GM12872 (cell line): ENCODE results near the gene FAM83D.

Experiments
- TF ChIP-seq, protein P1 (sequence below): IDR thresholded peaks from 3 replicates; pipeline ENCODE4 v1.5.1; 2011; ENCODE audit warnings: low read depth, mild to moderate bottlenecking, low read length, moderate library complexity; ENCODE audit not compliant: insufficient read depth

FAM83D gene

DNA sequence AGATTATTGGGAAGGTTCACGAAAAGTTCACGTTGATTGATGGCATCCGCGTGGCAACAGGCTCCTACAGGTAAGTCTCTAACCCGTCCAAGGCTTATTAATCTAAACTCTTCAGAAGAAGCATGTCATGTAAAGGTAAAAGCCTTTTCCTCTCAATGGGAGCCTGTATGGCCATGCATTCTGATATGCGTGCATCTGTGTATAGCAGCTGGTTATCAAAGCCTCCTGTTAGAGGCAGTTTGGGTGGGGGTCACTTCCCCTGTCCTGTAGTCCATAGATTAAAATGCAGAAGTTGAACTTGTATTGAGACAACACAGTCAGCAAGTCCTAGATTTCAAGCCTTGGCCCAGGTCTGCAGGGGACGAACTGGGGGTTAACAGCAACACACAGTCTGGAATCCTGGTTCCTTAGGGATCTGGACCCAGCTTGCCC lies 21.7 kb downstream of the FAM83D start:
- TF ChIP-seq, protein P1, sequence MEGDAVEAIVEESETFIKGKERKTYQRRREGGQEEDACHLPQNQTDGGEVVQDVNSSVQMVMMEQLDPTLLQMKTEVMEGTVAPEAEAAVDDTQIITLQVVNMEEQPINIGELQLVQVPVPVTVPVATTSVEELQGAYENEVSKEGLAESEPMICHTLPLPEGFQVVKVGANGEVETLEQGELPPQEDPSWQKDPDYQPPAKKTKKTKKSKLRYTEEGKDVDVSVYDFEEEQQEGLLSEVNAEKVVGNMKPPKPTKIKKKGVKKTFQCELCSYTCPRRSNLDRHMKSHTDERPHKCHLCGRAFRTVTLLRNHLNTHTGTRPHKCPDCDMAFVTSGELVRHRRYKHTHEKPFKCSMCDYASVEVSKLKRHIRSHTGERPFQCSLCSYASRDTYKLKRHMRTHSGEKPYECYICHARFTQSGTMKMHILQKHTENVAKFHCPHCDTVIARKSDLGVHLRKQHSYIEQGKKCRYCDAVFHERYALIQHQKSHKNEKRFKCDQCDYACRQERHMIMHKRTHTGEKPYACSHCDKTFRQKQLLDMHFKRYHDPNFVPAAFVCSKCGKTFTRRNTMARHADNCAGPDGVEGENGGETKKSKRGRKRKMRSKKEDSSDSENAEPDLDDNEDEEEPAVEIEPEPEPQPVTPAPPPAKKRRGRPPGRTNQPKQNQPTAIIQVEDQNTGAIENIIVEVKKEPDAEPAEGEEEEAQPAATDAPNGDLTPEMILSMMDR, result no peak

DNA sequence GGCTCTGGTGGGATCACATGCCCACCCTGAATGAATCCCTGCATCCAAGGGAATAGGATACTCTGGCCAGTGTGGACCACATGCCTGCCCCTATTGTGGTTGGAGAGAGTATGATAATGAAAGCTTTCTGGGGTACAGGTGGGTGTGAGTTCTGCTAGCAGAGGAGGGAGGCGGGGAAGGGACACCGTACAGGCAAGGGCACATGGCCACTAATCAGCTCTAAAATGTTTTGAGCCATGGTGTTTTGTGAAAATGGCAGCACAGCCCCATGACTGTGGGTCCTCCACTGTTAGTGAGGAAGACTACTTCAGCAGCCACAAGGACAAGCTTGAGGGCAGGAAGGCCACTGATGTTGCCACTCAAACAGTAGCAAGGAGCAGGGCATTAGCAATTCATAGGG lies 24.0 kb downstream of the FAM83D start:
- TF ChIP-seq, protein P1, result no peak

DNA sequence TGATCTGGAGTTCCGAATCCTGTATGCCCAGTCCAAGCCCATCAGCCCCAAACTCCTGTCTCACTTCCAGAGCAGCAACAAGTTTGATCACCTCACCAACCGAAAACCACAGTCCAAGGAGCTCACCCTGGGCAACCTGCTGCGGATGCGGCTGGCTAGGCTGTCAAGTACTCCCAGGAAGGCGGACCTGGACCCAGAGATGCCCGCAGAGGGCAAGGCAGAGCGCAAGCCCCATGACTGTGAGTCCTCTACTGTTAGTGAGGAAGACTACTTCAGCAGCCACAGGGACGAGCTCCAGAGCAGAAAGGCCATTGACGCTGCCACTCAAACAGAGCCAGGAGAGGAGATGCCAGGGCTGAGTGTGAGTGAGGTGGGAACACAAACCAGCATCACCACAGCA lies 25.4 kb downstream of the FAM83D start:
- TF ChIP-seq, protein P1, result no peak

DNA sequence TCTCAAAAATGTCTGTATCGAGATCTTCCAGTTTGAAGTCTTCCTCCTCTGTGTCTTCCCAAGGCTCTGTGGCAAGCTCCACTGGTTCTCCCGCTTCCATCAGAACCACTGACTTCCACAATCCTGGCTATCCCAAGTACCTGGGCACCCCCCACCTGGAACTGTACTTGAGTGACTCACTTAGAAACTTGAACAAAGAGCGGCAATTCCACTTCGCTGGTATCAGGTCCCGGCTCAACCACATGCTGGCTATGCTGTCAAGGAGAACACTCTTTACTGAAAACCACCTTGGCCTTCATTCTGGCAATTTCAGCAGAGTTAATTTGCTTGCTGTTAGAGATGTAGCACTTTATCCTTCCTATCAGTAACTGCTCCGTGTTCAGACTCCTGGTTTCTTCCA lies 25.9 kb downstream of the FAM83D start:
- TF ChIP-seq, protein P1, result no peak

DNA sequence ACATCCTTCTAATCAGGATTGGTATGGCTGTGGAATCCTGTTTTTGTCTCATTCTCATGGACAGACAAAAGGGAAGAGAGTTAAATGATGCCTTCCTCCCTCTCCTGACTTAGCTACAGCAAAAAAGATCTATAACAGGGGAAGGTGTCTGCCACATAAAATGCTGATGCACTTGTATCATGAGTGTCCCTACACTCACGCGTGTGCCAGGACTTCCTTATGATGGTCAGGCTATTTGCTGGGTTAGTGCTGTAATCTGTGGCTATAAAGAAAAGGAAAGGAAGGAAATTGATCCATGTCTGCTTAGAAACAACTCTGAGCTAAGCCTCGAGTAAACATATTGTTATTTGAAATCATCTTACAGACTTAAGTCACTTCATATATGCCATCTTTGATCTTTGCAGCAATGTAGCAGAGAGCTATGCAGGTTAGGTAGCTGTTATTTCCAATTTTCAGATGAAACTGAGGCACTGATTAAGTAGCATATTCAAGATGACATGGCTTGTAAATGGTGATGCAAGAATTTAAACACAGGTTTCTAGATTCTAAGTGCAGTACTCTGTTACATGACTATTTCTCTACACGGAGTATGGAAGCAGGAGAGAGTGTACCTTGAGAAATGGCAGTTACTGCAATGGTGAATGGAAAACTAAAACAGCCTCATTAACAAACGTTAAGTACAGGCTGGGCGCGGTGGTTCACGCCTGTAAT lies 27.6 kb downstream of the FAM83D start:
- TF ChIP-seq, protein P1, result no peak

- TF ChIP-seq, protein P1, result no peak
Measured at GRCh38 chr20:38957235-38957876, 31.1 kb downstream of the FAM83D start.

GRCh38 chr20:38957915-38958485 lies 31.8 kb downstream of the FAM83D start:
- TF ChIP-seq, protein P1, result no peak
